IPS-11a (cell line): Measurements from ENCODE around the gene RBM3.
"Not testable (repeated sequence)": the region's sequence is repeated elsewhere in the genome, so short reads cannot be mapped to it uniquely, and the experiment has no call there.

Source experiments
- H3K4me3 ChIP-seq: one replicate; pipeline ENCODE4 v1.5.1; 2013; ENCODE audit warnings: low read depth, low read length, control low read depth

Gene RBM3

DNA sequence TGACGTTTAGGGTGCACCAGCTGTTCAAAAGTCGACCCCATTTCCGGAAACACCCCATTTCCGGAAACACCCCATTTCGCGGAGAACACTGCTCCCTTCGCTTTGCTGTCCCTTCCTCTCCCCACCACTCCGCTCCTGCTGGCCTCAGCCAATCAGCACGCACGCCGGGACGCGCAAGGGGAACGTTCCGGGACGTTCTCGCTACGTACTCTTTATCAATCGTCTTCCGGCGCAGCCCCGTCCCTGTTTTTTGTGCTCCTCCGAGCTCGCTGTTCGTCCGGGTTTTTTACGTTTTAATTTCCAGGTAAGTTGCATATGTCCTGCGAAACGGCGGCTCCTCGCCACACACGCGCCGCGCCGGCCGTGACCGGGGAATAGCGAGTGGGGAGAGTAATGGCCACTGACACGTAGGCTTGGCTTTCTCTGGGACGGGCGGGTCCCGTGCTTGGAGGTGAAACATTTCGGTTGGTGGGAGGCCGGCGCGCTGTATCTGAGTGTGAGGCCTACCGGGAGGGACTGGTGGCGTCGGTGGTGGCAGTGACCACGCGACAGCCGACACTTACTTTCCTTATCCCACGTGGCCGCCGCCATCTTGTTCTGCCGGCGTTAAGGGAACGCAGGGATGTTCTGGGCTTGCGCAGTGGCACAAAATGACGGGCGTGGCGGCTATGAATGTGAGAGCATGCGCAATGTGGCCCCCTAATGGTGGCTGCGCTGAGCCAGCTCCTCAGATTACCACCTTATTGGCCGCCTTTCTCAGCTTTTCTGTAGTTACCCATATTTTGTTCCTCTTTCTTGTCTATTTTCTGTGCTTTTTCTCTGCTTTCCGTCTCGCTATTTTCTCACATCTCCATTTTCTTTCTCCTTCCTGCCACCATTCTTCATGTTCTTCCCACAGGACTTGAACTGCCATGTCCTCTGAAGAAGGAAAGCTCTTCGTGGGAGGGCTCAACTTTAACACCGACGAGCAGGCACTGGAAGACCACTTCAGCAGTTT lies at the start of gene RBM3:
Gene RBM3, plus strand, starts transcription at position 215 of the 997 bp plus-strand sequence. Its CDS starts 697 bp downstream, at position 912.
- peak within 1 kb of the TSS; percentile 83 for H3K4me3 ChIP-seq

GRCh38 chrX:48525853-48526252 lies 48.4 kb upstream of the RBM3 start:
- not testable (repeated sequence) for H3K4me3 ChIP-seq

DNA sequence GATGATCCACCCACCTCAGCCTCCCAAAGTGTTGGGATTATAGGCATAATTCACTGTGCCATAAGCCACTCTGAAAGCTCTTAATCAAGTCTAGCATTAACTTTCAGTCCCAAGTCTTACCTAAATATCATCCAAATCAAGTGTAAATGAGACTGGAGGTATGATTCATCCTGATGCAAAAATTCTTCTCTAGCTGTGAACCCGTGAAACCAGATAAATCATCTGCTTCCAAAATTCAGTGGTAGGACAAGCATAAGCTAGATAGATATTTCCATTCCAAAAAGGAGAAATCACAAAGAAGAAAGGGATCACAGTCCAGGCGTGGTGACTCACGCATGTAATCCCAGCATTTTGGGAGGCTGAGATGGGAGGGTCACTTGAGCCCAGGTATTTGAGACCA lies 43.5 kb upstream of the RBM3 start:
- no peak overlapping the region for H3K4me3 ChIP-seq

DNA sequence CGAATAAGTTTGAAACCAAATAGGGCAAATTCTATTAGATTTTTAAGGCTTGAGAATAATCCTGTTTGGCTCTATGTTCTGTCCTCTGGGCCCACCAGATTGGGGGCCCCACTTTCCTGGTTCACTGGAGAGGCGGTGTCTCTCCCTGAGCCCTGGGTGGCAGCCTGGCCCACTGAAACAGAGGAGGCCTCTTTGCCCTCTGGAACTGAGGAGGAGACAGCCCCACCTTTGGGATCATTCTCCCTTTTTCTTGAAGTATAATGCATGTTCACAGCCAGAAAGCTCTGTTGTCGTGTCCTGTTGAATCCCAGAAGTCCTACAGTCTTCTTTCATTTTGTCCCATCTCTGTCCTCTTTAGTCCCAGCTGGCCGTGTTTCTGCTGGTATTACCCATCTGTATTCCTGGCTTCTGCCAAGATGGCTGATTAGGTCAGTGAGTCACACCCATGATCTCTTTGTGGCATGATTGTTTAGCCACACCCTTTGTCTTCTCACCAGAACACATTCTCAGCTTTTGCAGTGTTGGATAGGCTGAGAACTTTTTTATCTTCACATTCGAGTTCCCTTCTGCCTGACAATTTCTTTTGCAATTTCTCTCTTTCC lies 42.8 kb upstream of the RBM3 start:
- no peak overlapping the region for H3K4me3 ChIP-seq

DNA sequence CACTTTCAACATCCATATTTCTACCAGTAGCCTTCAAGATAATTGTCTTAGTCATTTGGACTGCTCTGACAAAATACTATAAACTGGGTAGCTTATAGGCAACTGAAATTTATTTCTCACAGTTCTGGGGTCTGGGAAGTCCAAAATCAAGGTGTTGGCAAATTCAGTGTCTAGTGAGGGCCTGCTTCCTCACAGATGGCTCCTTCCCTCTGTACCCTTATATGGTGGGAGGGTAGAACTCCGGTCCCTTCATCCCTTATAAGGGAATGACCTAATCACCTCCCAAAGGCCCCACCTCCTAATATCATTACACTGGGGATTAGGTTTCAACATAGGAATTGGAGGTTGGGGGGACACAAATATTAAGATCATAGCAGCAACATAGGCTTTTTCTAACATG lies 42.1 kb upstream of the RBM3 start:
- H3K4me3 ChIP-seq, result no peak overlapping the region

GRCh38 chrX:48533165-48533564 lies 41.1 kb upstream of the RBM3 start:
- H3K4me3 ChIP-seq, result no peak overlapping the region

DNA sequence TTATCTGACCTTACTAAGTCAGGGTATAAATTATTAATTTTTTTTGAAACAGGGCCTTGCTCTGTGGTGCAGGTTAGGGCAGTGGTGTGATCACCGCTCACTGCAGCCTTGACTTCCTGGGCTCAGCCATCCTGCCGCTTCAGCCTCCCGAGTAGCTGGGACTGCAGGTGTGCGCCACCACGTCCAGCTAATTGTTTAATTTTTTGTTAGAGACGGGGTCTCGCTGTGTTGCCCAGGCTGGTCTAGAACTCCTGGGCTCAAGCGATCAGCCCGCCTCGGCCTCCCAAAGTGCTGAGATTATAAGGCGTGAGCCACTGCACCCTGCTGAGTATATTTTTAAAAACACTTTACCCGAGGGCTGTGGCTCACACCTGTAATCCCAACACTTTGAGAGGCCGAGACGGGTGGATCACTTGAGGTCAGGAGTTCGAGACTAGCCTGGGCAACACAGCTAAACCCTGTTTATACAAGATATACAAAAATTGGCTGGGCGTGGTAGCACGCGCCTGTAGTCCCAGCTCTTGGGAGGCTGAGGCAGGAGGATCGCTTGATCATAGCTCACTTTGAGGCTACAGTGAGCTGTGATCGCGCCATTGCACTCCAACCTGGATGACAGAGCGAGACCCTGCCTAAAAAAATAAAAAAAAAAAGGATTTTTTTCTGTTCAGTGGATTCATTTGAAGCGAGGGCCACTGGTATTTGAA lies 35.5 kb upstream of the RBM3 start:
- no peak overlapping the region for H3K4me3 ChIP-seq

GRCh38 chrX:48539345-48540027 lies 34.8 kb upstream of the RBM3 start, which contains the start of gene TBC1D25:
Gene TBC1D25, plus strand, starts transcription at chrX:48539714. Its CDS starts 84 bp downstream, at chrX:48539798.
- peak within 1 kb of the TSS; percentile 50 for H3K4me3 ChIP-seq

DNA sequence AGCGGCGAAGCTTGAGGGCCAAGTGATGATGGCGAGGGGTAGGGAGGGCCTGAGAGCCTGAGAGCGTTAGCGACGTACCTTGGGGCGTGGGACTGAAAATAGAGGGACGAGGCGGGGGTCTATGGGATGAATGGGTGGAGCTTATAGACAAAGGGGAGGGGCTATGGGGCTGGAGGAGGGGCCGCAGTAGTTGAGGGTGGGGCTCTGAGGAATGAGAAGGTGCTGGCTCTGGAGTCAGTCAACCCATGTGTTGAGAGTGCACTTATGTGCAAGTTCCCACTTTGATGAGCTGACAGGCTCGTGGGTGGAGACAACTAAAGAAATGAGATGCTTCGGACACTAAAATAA lies 34.3 kb upstream of the RBM3 start:
- H3K4me3 ChIP-seq, result peak overlapping the region; percentile 50

GRCh38 chrX:48540480-48540879 lies 33.8 kb upstream of the RBM3 start:
- no peak overlapping the region for H3K4me3 ChIP-seq

- H3K4me3 ChIP-seq, result no peak overlapping the region
Measured at GRCh38 chrX:48541140-48541814, 33.0 kb upstream of the RBM3 start.

DNA sequence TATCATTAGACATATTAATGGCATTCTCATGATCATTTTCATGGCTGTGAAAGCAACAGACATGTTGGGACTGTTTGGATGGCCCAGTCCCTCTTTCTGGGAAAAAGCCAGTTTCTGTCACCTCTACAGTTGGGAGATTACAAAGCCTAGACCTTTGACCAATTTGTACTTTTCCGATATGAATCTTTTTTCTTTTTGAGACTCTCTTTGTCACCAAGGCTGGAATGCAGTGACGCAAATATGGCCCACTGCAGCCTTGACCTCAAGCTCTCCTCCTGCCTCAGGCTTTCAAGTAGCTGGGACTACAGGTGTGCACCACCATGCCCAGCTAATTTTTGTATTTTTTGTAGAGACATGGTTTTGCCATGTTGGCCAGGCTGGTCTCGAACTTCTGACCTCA lies 25.4 kb upstream of the RBM3 start:
- no peak overlapping the region for H3K4me3 ChIP-seq

GRCh38 chrX:48555731-48556325 lies 18.5 kb upstream of the RBM3 start:
- H3K4me3 ChIP-seq, result not testable (repeated sequence)

- H3K4me3 ChIP-seq, result no peak overlapping the region
Measured at GRCh38 chrX:48558271-48558670, 16.0 kb upstream of the RBM3 start.

- no peak overlapping the region for H3K4me3 ChIP-seq
Measured at GRCh38 chrX:48559636-48560035, 14.6 kb upstream of the RBM3 start.

DNA sequence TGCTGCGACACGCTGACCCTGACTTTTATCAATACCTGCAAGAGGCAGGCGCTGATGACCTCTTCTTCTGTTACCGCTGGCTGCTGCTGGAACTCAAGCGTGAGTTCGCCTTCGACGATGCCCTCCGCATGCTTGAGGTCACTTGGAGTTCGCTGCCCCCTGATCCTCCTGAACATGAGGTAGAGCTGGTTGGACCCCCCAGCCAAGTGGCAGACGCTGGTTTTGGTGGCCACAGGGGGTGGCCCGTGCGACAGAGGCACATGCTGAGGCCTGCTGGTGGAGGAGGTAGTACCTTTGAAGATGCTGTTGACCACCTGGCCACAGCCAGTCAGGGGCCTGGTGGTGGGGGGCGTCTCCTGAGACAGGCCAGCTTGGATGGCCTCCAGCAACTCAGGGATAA lies 14.2 kb upstream of the RBM3 start:
- H3K4me3 ChIP-seq, result no peak overlapping the region

DNA sequence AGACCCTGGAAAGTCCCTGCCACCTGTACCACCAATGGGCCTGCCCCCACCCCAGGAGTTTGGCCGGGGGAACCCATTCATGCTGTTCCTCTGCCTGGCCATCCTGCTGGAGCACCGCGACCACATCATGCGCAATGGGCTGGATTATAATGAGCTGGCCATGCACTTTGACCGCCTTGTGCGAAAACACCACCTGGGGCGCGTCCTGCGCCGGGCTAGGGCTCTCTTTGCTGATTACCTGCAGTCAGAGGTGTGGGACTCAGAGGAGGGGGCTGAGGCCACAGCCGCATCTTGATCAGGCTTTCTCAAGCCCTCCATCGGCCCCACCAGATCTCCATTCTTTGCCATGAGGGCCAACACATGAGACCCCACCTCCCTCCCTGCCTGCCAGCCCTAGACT lies 13.6 kb upstream of the RBM3 start:
- no peak overlapping the region for H3K4me3 ChIP-seq

- no peak overlapping the region for H3K4me3 ChIP-seq
Measured at GRCh38 chrX:48569958-48570357, 4.3 kb upstream of the RBM3 start.

DNA sequence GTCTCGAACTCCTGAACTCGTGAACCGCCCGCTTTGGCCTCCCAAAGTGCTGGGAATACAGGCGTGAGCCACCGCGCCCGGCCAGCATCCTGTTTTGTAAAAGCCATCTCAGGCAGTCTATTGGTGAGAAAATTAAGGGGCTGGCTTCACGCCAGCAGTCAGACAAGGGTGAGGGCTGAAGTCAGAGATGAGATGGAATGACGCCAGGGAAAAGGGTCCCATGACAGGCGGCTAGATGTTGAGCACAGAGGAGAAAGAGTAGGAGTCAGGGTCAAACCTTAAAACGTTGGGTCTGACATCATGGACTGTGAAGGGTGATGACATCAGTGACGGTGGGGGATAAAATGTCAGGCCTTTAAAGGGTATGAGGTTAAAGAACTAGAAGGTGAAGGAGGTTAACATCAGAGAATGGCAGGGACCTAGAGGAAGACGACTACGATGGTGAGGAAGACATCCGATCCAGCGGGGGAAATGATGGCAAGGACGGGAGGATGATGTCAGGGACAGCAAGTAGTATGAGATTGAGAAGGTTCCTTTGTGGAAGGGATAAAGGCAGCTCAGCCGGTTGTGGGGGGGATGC lies 504 bp upstream of the RBM3 start:
- H3K4me3 ChIP-seq, result peak overlapping the region; percentile 83

DNA sequence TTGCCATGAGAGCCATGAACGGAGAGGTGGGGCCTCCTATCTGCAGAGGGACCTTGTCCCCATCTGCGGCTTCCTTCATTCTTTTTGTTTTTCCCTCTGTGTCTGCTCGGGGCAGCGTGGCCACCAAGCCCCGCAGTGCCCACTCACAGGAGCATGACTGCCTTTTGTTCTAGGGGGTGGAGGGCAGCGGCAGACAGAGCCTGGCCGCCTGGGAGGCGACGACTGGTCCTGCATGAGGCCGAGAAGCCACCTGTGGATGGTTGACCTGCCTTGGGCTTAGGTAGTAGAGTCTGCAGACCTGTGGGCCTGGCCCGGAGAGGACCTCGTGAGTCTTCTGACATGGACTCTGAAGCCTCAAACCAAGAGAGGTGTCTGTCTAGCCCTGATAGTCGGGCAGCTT lies 1.4 kb downstream of the RBM3 start:
- H3K4me3 ChIP-seq, result no peak overlapping the region
